OCI-LY1 (cell line): ENCODE data around the gene ZBTB46.

ENCODE experiments used
- EZH2 ChIP-seq: fragments of 200-600 bp; sonication (generic), shearing (Covaris generic); IDR thresholded peaks from 2 replicates; pipeline ENCODE4 v1.8.0; 2017; ENCODE audit warnings: borderline replicate concordance, mixed run types, mild to moderate bottlenecking, antibody characterized with exemption, low read length, moderate library complexity, mixed read lengths
- TF ChIP-seq, protein P1 (sequence below): fragments of 200-600 bp; sonication (generic), shearing (Covaris generic); IDR thresholded peaks from 2 replicates; pipeline ENCODE4 v1.5.1; 2017; ENCODE audit warnings: mild to moderate bottlenecking, antibody characterized with exemption, low read length, moderate library complexity, mixed read lengths

DNA sequence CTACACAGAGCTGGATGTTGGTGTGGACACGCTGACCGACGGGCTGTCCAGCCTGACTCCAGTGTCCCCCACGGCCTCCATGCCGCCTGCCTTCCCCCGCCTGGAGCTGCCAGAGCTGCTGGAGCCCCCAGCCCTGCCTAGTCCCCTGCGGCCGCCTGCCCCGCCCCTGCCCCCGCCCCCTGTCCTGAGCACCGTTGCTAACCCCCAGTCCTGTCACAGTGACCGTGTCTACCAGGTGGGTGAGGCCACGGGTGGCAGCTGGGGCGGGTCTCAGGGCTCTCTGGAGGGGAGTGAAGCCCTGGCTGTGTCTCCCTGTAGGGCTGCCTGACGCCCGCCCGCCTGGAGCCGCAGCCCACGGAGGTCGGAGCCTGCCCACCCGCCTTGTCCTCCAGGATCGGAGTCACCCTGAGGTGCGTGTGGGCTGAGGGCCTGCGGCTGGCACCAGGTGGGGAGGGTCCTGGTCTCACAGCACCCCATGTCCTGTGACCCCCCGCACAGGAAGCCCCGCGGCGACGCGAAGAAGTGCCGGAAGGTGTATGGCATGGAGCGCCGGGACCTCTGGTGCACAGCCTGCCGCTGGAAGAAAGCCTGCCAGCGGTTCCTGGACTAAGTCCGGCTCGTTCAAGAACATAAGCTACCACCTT lies 88.6 kb downstream of the ZBTB46 start:
- TF ChIP-seq, protein P1, sequence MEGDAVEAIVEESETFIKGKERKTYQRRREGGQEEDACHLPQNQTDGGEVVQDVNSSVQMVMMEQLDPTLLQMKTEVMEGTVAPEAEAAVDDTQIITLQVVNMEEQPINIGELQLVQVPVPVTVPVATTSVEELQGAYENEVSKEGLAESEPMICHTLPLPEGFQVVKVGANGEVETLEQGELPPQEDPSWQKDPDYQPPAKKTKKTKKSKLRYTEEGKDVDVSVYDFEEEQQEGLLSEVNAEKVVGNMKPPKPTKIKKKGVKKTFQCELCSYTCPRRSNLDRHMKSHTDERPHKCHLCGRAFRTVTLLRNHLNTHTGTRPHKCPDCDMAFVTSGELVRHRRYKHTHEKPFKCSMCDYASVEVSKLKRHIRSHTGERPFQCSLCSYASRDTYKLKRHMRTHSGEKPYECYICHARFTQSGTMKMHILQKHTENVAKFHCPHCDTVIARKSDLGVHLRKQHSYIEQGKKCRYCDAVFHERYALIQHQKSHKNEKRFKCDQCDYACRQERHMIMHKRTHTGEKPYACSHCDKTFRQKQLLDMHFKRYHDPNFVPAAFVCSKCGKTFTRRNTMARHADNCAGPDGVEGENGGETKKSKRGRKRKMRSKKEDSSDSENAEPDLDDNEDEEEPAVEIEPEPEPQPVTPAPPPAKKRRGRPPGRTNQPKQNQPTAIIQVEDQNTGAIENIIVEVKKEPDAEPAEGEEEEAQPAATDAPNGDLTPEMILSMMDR: no peak
- TF ChIP-seq EZH2: no peak
